Neuron (in vitro differentiated cells): Measurements from ENCODE around the gene CST6.

Experiments used
- H2AFZ ChIP-seq: one replicate; pipeline ENCODE4 v1.6.1; 2013; ENCODE audit warnings: low read depth, mild to moderate bottlenecking, inconsistent platforms, low read length, moderate library complexity
- H3K27me3 ChIP-seq: one replicate; pipeline ENCODE4 v1.6.1; 2013; ENCODE audit warnings: low read length; ENCODE audit not compliant: insufficient read depth
- H3K36me3 ChIP-seq: one replicate; pipeline ENCODE4 v1.6.1; 2013; ENCODE audit warnings: low read length; ENCODE audit not compliant: insufficient read depth
- H3K4me1 ChIP-seq: one replicate; pipeline ENCODE4 v1.6.1; 2013; ENCODE audit warnings: low read length; ENCODE audit not compliant: insufficient read depth
- H3K4me3 ChIP-seq: 2 replicates; pipeline ENCODE4 v1.5.1; 2013; ENCODE audit warnings: mild to moderate bottlenecking, low read length, moderate library complexity
- H3K9me3 ChIP-seq: one replicate; pipeline ENCODE4 v1.6.1; 2013; ENCODE audit warnings: low read length

Gene CST6

GRCh38 chr11:66050581-66051231, 38.9 kb downstream of the CST6 start:
- Histone ChIP-seq H3K4me3 (peak overlapping the region; percentile 81), H3K9me3 (no peaks in the 10 kb centered on the region), H3K36me3 (peaks cover 18% of the 10 kb centered on the region), H2AFZ (no peak overlapping the region), H3K4me1 (peaks cover 28% of the 10 kb centered on the region), H3K27me3 (no peaks in the 10 kb centered on the region)

GRCh38 chr11:66051371-66051765, 39.6 kb downstream of the CST6 start:
- Histone ChIP-seq H3K4me1 (peaks cover 28% of the 10 kb centered on the region), H3K36me3 (peaks cover 22% of the 10 kb centered on the region), H3K4me3 (peak overlapping the region; percentile 81)

DNA sequence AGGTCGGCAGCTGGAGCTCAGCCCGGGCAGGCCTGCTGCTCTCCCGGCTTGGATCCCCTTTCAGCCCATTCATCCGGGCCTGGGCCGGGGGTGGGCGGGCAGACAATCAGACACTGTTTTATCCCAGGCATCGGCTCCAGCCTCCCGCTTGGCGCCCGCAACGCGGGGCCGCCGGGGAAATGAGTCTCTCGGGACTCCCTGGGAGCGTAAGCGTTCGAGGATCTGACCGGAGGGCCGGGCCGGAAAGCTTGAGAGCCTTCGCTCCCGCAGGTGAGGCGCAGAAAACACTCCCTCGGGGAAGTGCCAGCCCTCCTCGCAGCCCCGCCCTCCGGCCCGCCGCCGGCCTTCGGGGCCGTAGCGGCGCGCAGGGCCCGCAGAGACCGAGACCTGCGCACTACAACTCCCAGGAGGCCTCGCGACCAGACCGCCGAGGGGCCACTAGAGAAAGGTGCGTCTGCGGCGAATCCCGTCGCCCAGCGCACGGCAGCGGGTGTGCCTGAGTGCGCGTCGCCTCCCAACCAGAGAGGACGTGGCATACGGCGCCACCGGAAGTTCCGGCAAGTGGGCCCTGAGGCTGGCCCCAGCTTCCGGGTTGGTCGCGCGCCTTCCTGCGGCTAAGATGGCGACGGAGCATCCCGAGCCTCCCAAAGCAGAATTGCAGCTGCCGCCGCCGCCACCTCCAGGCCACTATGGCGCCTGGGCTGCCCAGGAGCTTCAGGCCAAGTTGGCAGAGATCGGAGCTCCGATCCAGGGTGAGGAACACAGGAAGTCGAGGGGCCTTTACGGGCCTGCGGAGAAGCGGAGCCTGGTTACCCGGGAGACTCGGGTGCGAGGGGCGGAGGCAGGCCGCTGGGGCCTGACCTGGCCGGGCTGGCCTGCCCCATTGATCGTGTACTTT, 40.2 kb downstream of the CST6 start, which contains the start of gene SF3B2:
TSS of gene SF3B2 (plus strand) at position 599 of the 898 bp plus-strand sequence. CDS start at position 620, 21 bp downstream.
- H3K9me3 ChIP-seq: no peaks in the 10 kb centered on the region

More at GRCh38 chr11:66051371-66051765, 39.6 kb downstream of the CST6 start:
- Histone ChIP-seq H3K9me3 (no peaks in the 10 kb centered on the region), H3K27me3 (no peaks in the 10 kb centered on the region), H2AFZ (peak overlapping the region; percentile 27)

GRCh38 chr11:66052664-66052982, 40.8 kb downstream of the CST6 start:
- Histone ChIP-seq H3K36me3 (peaks cover 32% of the 10 kb centered on the region), H2AFZ (no peak overlapping the region), H3K4me3 (peak overlapping the region; percentile 81), H3K4me1 (peaks cover 28% of the 10 kb centered on the region), H3K27me3 (no peaks in the 10 kb centered on the region), H3K9me3 (no peaks in the 10 kb centered on the region)

More for the DNA sequence above, 40.2 kb downstream of the CST6 start, which contains the start of gene SF3B2:
- H3K4me1 ChIP-seq: peaks cover 28% of the 10 kb centered on the region
- H2AFZ ChIP-seq: peak within 1 kb of the TSS; percentile 27
- H3K4me3 ChIP-seq: peak within 1 kb of the TSS; percentile 81
- peaks cover 27% of the 10 kb centered on the region for H3K36me3 ChIP-seq
- no peaks in the 10 kb centered on the region for H3K27me3 ChIP-seq

DNA sequence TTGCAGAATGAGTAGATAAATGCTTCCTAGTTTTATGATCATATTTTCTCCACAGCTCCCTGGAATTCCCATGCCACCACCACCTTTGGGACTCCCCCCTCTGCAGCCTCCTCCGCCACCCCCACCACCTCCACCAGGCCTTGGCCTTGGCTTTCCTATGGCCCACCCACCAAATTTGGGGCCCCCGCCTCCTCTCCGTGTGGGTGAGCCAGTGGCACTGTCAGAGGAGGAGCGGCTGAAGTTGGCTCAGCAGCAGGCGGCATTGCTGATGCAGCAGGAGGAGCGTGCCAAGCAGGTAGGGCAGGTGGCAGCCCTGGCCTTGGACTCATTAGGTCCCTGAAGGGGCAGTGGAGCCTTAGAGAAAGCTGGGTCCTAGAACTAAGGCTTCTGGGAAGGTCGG, 43.2 kb downstream of the CST6 start:
- Histone ChIP-seq H3K4me1 (peaks cover 20% of the 10 kb centered on the region), H3K36me3 (peaks cover 55% of the 10 kb centered on the region), H3K4me3 (no peak overlapping the region), H3K9me3 (no peaks in the 10 kb centered on the region), H3K27me3 (no peaks in the 10 kb centered on the region), H2AFZ (no peak overlapping the region)

DNA sequence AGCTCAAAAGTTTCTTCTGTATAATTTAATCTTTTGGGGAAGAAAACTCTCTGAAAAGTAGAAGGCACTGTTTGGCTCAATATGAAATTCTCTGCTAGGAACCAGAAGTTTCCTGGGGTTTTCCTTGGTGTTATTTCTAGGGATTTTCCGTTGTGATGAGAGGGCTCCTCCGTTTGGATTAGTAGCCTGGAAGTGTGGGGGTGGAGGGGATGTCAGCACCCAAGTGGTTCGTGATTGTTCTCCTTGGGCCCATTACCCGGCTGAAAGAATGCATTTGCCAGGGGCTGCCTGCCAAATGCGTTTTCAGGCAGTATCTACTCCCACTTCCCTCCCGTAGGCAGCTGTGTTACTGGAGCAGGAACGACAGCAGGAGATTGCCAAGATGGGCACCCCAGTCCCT, 44.7 kb downstream of the CST6 start:
- Histone ChIP-seq H3K9me3 (no peaks in the 10 kb centered on the region), H2AFZ (no peak overlapping the region), H3K4me3 (no peak overlapping the region), H3K27me3 (no peaks in the 10 kb centered on the region), H3K36me3 (peaks cover 70% of the 10 kb centered on the region), H3K4me1 (peaks cover 9% of the 10 kb centered on the region)

GRCh38 chr11:66059966-66060680, 48.3 kb downstream of the CST6 start:
- no peak overlapping the region for H3K4me3 ChIP-seq
- H2AFZ ChIP-seq: no peak overlapping the region
- H3K27me3 ChIP-seq: no peaks in the 10 kb centered on the region
- no peaks in the 10 kb centered on the region for H3K4me1 ChIP-seq
- H3K36me3 ChIP-seq: peaks cover 93% of the 10 kb centered on the region
- H3K9me3 ChIP-seq: peaks cover 3% of the 10 kb centered on the region

DNA sequence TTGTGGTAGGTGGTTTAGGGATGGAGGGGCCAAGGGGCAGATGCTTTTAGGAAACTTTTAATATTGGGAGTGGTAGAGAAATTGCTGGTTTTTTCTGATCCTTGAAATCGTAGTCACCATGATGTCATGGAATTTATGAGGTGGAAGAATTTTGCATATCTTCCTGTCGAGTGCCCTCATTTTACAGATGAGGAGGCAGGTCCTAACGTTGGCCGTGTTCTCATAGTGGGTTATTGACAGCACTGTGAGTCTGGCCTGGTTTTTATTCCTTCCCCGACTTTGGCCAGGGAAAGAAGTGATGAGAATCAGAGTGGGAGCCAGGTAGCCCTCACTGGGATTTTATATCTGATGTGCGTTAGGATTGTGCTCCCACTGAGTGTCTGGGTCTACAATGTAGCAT, 49.5 kb downstream of the CST6 start:
- Histone ChIP-seq H2AFZ (no peak overlapping the region), H3K4me1 (no peaks in the 10 kb centered on the region), H3K27me3 (no peaks in the 10 kb centered on the region), H3K36me3 (peaks cover 93% of the 10 kb centered on the region), H3K9me3 (peaks cover 3% of the 10 kb centered on the region), H3K4me3 (no peak overlapping the region)

DNA sequence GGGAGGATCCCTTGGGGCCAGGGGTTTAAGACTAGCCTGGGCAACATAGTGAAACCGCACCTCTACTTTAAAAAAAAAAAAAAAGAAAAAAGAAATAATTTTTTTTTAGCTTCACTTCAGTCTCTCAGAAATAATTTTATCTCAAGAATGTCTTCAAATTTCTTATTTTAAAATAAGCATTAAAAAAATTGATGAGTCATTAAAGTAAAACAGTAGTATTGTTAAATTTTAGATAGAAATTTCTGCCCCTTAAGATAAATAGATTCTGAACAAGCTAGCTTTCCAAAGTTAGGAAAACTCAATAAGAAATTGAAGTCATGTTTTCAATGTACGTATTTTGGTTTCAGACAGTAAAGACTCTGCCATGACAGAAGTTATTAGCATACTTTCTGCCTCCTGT, 50.6 kb downstream of the CST6 start:
- Histone ChIP-seq H3K27me3 (no peaks in the 10 kb centered on the region), H3K9me3 (peaks cover 3% of the 10 kb centered on the region), H3K36me3 (peaks cover 95% of the 10 kb centered on the region), H3K4me3 (no peak overlapping the region), H2AFZ (no peak overlapping the region), H3K4me1 (no peaks in the 10 kb centered on the region)
